H9 (cell line): Measurements from ENCODE around the gene KCNG2. TPM values are rescaled to one million over a fixed set of nuclear protein-coding genes. Genes with fewer than 3 reads are reported as not detected.

Experiments used
- DNase-seq: peaks from one replicate; pipeline ENCODE4 v3.0.0-alpha.2; 2017
- H2AFZ ChIP-seq: one replicate; pipeline ENCODE4 v1.6.1; 2013; ENCODE audit warnings: mild to moderate bottlenecking, low read length, control low read depth, moderate library complexity
- H2AK5ac ChIP-seq: 2 replicates; pipeline ENCODE4 v1.6.1; 2013; ENCODE audit warnings: low read length, control low read depth, mixed read lengths; ENCODE audit not compliant: insufficient read length
- H2BK120ac ChIP-seq: one replicate; pipeline ENCODE4 v1.6.1; 2013; ENCODE audit warnings: low read depth, mild to moderate bottlenecking, low read length, control low read depth, inconsistent platforms; ENCODE audit not compliant: poor library complexity, severe bottlenecking
- H2BK12ac ChIP-seq: 2 replicates; pipeline ENCODE4 v1.6.1; 2013; ENCODE audit warnings: low read length, control low read depth, mixed read lengths, low read depth; ENCODE audit not compliant: insufficient read length
- H2BK15ac ChIP-seq: 2 replicates; pipeline ENCODE4 v1.6.1; 2013; ENCODE audit warnings: low read depth, low read length, control low read depth
- H2BK20ac ChIP-seq: one replicate; pipeline ENCODE4 v1.6.1; 2013; ENCODE audit warnings: low read depth, mild to moderate bottlenecking, low read length, control low read depth, inconsistent platforms; ENCODE audit not compliant: poor library complexity, severe bottlenecking
- H2BK5ac ChIP-seq: 2 replicates; pipeline ENCODE4 v1.6.1; 2013; ENCODE audit warnings: low read length, control low read depth, mixed read lengths; ENCODE audit not compliant: insufficient read length
- H3K14ac ChIP-seq: 2 replicates; pipeline ENCODE4 v1.6.1; 2013; ENCODE audit warnings: low read length, control low read depth; ENCODE audit not compliant: insufficient read depth
- H3K18ac ChIP-seq: 2 replicates; pipeline ENCODE4 v1.6.1; 2013; ENCODE audit warnings: low read depth, mild to moderate bottlenecking, mixed read lengths, low read length, control low read depth; ENCODE audit not compliant: insufficient read length
- H3K23ac ChIP-seq: 2 replicates; pipeline ENCODE4 v1.6.1; 2013; ENCODE audit warnings: low read length, control low read depth, mixed read lengths, low read depth; ENCODE audit not compliant: insufficient read length
- H3K23me2 ChIP-seq: 2 replicates; pipeline ENCODE4 v1.6.1; 2013; ENCODE audit warnings: low read depth, mild to moderate bottlenecking, mixed read lengths, low read length, control low read depth; ENCODE audit not compliant: insufficient read length, poor library complexity, severe bottlenecking
- H3K27ac ChIP-seq: 2 replicates; pipeline ENCODE4 v1.5.1; 2013; ENCODE audit warnings: low read length, control low read depth, mixed read lengths, low read depth; ENCODE audit not compliant: insufficient read length
- H3K27me3 ChIP-seq: 2 replicates; pipeline ENCODE4 v1.6.1; 2013; ENCODE audit warnings: low read length, control low read depth, inconsistent platforms; ENCODE audit not compliant: insufficient read depth
- H3K4ac ChIP-seq: 2 replicates; pipeline ENCODE4 v1.6.1; 2013; ENCODE audit warnings: low read depth, mild to moderate bottlenecking, control low read depth, inconsistent platforms, low read length, moderate library complexity
- H3K4me1 ChIP-seq: 2 replicates; pipeline ENCODE4 v1.6.1; 2013; ENCODE audit warnings: low read length, control low read depth, inconsistent platforms; ENCODE audit not compliant: insufficient read depth
- H3K4me2 ChIP-seq: 2 replicates; pipeline ENCODE4 v1.6.1; 2013; ENCODE audit warnings: low read length, control low read depth, mixed read lengths; ENCODE audit not compliant: insufficient read length, insufficient read depth
- H3K56ac ChIP-seq: 2 replicates; pipeline ENCODE4 v1.6.1; 2013; ENCODE audit warnings: low read depth, mild to moderate bottlenecking, mixed read lengths, low read length, control low read depth; ENCODE audit not compliant: insufficient read length
- H3K79me1 ChIP-seq: 2 replicates; pipeline ENCODE4 v1.6.1; 2013; ENCODE audit warnings: low read depth, mild to moderate bottlenecking, moderate library complexity, low read length, control low read depth, inconsistent platforms; ENCODE audit not compliant: insufficient read depth, poor library complexity, severe bottlenecking
- H3K79me2 ChIP-seq: 2 replicates; pipeline ENCODE4 v1.6.1; 2013; ENCODE audit warnings: low read length, control low read depth, inconsistent platforms; ENCODE audit not compliant: insufficient read depth
- H3K9ac ChIP-seq: 2 replicates; pipeline ENCODE4 v1.6.1; 2013; ENCODE audit warnings: low read length, control low read depth, mixed read lengths; ENCODE audit not compliant: insufficient read length; ENCODE audit errors: extremely low read depth
- H3K9me3 ChIP-seq: one replicate; pipeline ENCODE4 v1.6.1; 2013; ENCODE audit warnings: low read depth, low read length, inconsistent platforms; ENCODE audit not compliant: control insufficient read depth
- H3T11ph ChIP-seq: one replicate; pipeline ENCODE4 v1.6.1; 2013; ENCODE audit warnings: mild to moderate bottlenecking, low read length, control low read depth, inconsistent platforms
- H4K20me1 ChIP-seq: one replicate; pipeline ENCODE4 v1.6.1; 2013; ENCODE audit not compliant: control insufficient read depth, insufficient read length, insufficient read depth
- H4K5ac ChIP-seq: 2 replicates; pipeline ENCODE4 v1.6.1; 2013; ENCODE audit warnings: low read depth, mild to moderate bottlenecking, mixed read lengths, low read length, control low read depth; ENCODE audit not compliant: insufficient read length
- H4K8ac ChIP-seq: replicated peaks from 2 replicates; pipeline ENCODE4 v1.6.1; 2013; ENCODE audit warnings: low read length, control low read depth, mixed read lengths, low read depth; ENCODE audit not compliant: insufficient read length
- H4K91ac ChIP-seq: 2 replicates; pipeline ENCODE4 v1.6.1; 2013; ENCODE audit warnings: low read depth, mild to moderate bottlenecking, moderate library complexity, mixed read lengths, low read length, control low read depth; ENCODE audit not compliant: insufficient read length
- H3K27ac Mint-ChIP-seq, 3 experiments: 2 replicates in 2 of 3; 3 replicates in 1 of 3; pipeline ENCODE4 v1.8.0; 2020 to 2021; ENCODE audit warnings: mixed read lengths in 3 of 3, mild to moderate bottlenecking in 1 of 3, moderate library complexity in 1 of 3
- H3K27me3 Mint-ChIP-seq: 2 replicates; pipeline ENCODE4 v1.8.0; 2021; ENCODE audit warnings: low read depth, mild to moderate bottlenecking, moderate library complexity, mixed read lengths
- H3K36me3 Mint-ChIP-seq, 3 experiments: 2 replicates in 2 of 3; 3 replicates in 1 of 3; pipeline ENCODE4 v1.8.0; 2020 to 2021; ENCODE audit warnings: low read depth in 3 of 3, mixed read lengths in 3 of 3; ENCODE audit not compliant: insufficient read depth in 1 of 3
- H3K4me1 Mint-ChIP-seq, 2 experiments: 2 replicates each; pipeline ENCODE4 v1.8.0; 2020; ENCODE audit warnings: mixed read lengths in 2 of 2
- H3K4me3 Mint-ChIP-seq, 2 experiments: 2 replicates in 1 of 2; 3 replicates in 1 of 2; pipeline ENCODE4 v1.8.0; 2020 to 2021; ENCODE audit warnings: mild to moderate bottlenecking in 2 of 2, mixed read lengths in 2 of 2, moderate library complexity in 1 of 2
- H3K9me3 Mint-ChIP-seq, 2 experiments: 2 replicates in 1 of 2; 3 replicates in 1 of 2; pipeline ENCODE4 v1.8.0; 2020; ENCODE audit warnings: mild to moderate bottlenecking in 2 of 2, mixed read lengths in 2 of 2, moderate library complexity in 1 of 2
- CTCF ChIP-seq: fragments of 200-600 bp; sonication (generic); conservative IDR thresholded peaks from 3 replicates; pipeline ENCODE4 v1.8.0; 2021; ENCODE audit warnings: antibody characterized with exemption, mild to moderate bottlenecking
- WGBS: extraction: QIAGEN DNeasy Blood & Tissue Kit; methylation state at CpG from one replicate; pipeline ENCODE4 v1.1.7; 2013; ENCODE audit warnings: missing lambda C conversion rate, low lambda C conversion rate, mixed read lengths; ENCODE audit not compliant: insufficient read length; ENCODE audit errors: extremely low coverage; 5-methylcytosine and 5-hydroxymethylcytosine counted together
- total RNA-seq: library from RNA; stranded (reverse); gene quantifications from 2 replicates; pipeline ENCODE4 v1.2.1, GENCODE V29; 2021

KCNG2 gene
- total RNA-seq, 1 experiment from 2014 or later, result 0.15 TPM

GRCh38 chr18:79937103-79937860 is 139.5 kb downstream of the KCNG2 start:
- H3K14ac ChIP-seq, result no peak overlapping the region
- H2BK20ac ChIP-seq, result no peak overlapping the region
- H2BK15ac ChIP-seq, result no peak overlapping the region
- no peak overlapping the region for H3K18ac ChIP-seq
- no peak overlapping the region for H3K9ac ChIP-seq
- H3K23me2 ChIP-seq, result no peaks in the 10 kb centered on the region
- no peak for TF ChIP-seq CTCF
- no peak overlapping the region for H4K5ac ChIP-seq
- H3K27me3 Mint-ChIP-seq, result peaks cover 5% of the 10 kb centered on the region; the same call in 1 of the 2 replicates
- no peak overlapping the region for H2AFZ ChIP-seq
- no peak overlapping the region for H2AK5ac ChIP-seq
- H4K20me1 ChIP-seq, result peaks cover 3% of the 10 kb centered on the region
- no peaks in the 10 kb centered on the region for H3K4me1 ChIP-seq
- no peak overlapping the region for H2BK12ac ChIP-seq
- no peak overlapping the region for H4K91ac ChIP-seq
- H3K4me3 Mint-ChIP-seq, result no peak overlapping the region; a peak in 1 of 5 replicates
- WGBS, result no CpG with 5 or more reads among the region's 25 CpGs
- no peaks in the 10 kb centered on the region for H3K79me1 ChIP-seq
- H3K36me3 Mint-ChIP-seq, result peaks cover 0 to 37% (median 21%) of the 10 kb centered on the region in 3 experiments; a peak in 5 of 7 replicates
- H3K4me2 ChIP-seq, result no peak overlapping the region
- H3K79me2 ChIP-seq, result no peaks in the 10 kb centered on the region
- no peaks in the 10 kb centered on the region for H3K9me3 ChIP-seq
- H3K23ac ChIP-seq, result no peak overlapping the region
- peak; percentile 10 for DNase-seq
- H3K4ac ChIP-seq, result no peak overlapping the region
- no peak overlapping the region for H2BK120ac ChIP-seq
- no peak overlapping the region for H3T11ph ChIP-seq
- H3K27ac Mint-ChIP-seq, result no peak overlapping the region; a peak in 1 of 7 replicates
- H3K27me3 ChIP-seq, result no peaks in the 10 kb centered on the region
- H3K56ac ChIP-seq, result no peak overlapping the region
- no peak overlapping the region for H3K27ac ChIP-seq
- peaks cover 6 to 12% of the 10 kb centered on the region in 2 experiments; a peak in 4 of 5 replicates for H3K9me3 Mint-ChIP-seq
- H2BK5ac ChIP-seq, result no peak overlapping the region
- no peak overlapping the region for H4K8ac ChIP-seq
- peaks cover 2 to 8% of the 10 kb centered on the region in 2 experiments; a peak in 3 of 4 replicates for H3K4me1 Mint-ChIP-seq
